RKO (cell line): ENCODE data around the gene LINGO4.

Source experiments
- DNase-seq: peaks from one replicate; pipeline ENCODE4 v3.0.0-alpha.2; 2016; ENCODE audit warnings: low spot score

Gene LINGO4

DNA sequence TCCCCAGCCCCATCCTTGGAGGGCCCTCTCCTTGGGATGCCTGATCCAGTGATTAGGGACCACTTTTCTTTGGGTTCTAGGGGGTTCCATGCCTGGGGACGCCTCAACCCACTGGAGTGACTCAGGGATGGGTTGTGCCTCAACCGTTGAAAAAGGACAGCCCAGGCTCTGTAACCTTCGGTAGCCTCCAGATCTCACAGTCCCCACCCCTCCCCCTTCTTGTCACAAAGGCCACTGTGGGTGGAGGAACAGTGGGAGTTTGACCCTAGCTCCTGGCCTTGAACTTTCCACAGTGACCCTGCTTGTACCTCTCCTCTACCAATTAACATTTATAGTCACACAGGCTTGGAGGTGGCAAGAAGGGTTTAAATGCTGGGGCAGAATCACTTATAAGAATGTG, 29.0 kb upstream of the LINGO4 start:
- DNase-seq: no peak

DNA sequence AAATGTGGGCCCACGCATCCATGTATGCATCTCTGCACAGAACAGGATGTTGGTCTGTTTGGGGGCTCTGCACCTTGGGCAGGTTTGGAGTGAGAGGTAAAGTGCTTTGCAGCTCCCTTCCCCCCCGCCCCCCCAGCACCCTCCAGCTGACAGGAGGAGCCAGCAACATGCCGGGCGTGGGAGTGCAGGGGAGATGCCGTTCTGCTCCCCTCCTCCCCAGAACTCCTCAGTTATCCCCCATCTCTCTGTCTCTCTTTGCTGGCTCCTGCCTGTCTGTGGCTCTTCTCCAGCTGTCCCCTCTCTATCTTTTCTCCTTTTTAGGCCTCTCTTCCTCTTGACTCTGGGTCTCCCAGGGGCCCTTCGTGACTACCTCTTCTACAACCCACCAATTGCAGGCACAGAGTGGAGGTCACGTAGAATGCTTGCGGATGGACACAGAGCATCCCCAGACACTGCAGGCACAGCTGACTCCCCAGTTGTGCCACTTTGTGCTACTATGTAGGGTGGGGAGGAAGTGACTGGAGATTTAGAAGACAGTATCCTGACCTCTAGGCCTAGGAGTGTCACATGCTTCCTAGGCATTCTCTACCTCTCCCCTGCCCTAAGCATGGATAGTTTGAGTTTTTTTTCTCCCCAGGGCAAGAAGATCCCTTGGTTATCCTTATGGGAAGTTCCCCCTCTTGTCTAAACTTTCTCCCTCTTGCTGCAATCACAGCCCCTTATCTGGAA, 28.1 kb upstream of the LINGO4 start:
- DNase-seq: no peak

DNA sequence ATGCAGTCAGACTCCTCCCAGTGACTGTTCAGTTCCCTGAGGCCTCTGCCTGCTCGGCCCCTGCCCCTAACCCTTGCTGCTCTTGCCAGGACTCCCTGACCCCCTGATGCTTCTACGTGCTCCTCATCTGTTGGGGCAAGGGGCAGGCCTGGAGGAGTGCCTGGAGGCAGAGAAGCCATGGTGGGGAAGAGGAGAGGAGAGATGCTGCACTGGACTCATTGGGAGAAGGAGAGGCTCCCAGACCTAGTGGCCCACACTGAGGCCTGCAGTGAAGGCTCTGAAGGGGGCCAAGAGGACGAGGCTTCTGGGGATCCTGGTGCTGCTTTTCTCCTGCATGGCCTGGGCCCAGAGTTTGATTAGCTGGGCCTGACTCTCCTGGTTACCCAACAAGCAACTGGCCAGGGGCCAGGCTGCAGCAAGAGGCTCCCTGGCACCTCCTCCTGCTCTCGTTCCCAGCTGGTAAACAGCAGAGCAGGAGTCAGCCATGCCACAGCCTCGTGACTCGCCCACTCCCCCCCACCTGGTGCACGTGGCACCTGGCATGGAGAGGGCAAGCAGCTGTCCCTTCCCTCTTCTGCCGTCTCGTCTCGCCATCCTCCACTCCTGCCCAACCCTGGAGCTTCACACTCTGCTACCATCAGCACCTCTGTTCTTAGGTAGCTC, 27.2 kb upstream of the LINGO4 start:
- DNase-seq: peak; percentile 18

DNA sequence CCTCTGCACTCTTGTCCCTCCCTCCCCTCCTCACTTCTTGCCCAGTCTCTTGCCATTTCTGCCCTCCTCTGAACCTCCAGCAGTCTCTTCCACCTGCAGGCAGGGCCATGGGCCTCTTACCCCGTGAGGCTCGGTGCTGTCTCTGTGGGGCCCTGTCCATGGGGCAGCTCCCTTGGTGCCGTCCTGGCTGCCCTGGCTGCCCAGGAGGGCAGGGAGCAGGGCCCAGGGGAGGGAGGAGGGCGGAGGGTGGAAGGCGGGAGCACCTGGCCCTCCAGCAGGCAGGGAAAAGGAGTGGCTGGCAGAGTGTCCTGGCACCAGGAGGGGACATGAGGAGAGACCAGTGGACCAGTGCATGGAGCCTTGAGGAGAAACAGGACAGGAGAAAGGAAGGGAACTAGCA, 26.4 kb upstream of the LINGO4 start, which contains the start of gene RORC:
RORC (minus strand) TSS at position 198 of the 400 bp plus-strand sequence; CDS start at position 160, 38 bp downstream.
- no peak for DNase-seq

DNA sequence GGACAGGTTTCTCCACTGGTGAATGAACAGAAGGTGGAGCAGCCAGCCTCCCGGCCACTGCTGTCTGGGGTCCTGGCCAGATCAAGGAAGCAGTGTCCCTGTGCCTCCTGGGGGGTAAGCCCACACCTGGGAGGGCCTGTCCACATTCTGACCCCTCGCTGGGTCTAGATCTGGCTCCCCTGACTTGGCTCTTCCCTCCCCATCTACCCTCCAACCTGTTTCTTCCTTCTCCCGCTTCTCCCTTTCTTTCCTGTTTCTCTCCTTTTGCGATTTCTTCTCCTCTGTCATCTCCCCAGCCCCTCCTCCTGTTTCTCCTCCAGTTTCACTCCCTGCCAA, 26.0 kb upstream of the LINGO4 start:
- no peak for DNase-seq

DNA sequence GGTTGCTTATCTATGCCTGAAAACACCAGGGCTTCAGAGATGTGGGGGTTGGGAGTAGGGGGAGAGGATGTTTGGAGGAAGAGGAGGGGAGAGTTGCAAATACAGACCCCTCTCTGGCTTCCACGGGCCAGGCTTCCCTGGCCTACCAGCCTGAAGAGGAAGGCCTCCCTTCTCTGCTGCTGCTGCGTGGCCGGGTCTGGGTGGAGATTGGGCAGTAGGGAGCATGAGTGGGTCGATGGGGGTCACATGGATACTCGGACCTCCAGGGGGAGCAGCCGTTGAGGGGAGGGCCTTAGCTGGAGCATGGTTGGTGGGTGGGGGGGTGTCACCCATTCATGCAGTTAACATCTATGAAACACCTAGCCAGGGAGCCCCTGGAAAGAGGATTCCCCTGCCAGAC, 24.8 kb upstream of the LINGO4 start:
- DNase-seq: no peak

DNA sequence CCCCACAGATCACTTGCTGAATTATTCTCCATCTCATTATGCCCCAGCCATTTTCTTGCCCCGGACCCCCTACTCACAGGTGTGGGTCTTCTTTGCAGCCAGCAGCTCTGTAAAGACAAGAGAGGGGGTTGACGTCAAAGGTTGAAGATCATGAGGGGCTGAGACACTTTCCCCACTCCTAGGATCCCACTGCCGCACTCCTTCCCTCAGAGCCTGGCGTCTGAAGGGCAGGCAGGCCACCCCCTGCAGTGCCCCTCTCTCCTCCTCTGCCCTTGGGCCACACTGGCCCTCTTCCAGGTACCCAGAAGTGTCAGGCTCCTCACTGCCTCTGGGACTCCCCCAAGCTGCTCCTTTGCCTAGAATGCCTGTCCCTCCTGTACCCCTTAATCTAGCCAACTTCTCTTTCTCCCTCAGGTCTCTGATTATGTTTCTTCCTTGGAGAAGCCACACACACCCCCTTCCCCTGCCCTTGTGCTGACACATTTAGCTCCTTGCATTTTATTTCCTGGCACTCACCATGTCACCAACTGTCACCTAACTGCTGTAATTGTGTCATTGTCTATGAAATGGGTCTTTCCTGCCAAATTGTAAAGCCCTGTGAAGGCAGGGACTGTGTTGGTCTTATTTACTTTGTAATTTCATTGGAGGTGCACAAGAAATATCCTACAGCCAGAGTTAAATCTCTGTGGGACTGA, 24.3 kb upstream of the LINGO4 start:
- no peak for DNase-seq

DNA sequence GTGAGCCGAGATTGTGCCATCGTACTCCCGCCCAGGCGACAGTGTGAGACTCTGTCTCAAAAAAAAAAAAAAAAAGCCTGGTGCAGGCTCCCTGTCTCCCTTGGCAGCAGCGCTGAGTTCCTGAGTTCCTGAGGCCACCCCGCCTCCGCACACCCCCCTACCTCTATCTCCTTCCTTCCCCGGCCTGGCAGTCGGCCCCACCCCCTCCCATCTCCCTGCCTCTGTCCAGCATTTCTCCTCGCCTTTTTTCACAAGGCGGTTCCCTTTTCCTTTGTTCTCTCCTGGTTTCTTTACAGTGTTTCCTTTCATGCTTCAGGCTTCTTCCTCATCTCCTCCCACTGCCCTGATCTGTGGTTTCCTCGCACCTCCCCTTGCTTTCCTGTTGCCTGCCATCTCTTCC, 23.7 kb upstream of the LINGO4 start:
- no peak for DNase-seq

DNA sequence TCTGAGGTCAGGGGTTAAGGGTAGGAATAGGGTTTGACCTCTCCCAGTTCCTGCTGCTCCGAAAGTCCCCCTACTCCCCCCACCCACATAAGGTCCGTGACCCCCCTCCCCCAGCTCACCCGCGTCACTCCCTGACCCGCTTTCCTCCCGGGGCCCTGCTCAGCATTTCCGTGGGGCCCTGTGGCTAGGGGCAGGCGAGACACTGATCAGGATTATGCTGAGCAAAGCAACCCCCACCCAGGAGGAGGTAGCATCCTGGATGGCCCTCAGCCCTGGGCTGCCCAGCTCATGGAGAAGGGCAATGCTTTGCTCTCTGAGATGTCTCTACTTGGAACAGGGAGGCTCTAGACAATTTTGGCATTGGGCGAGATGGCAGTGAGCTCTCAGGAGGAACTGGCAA, 22.6 kb upstream of the LINGO4 start:
- no peak for DNase-seq

DNA sequence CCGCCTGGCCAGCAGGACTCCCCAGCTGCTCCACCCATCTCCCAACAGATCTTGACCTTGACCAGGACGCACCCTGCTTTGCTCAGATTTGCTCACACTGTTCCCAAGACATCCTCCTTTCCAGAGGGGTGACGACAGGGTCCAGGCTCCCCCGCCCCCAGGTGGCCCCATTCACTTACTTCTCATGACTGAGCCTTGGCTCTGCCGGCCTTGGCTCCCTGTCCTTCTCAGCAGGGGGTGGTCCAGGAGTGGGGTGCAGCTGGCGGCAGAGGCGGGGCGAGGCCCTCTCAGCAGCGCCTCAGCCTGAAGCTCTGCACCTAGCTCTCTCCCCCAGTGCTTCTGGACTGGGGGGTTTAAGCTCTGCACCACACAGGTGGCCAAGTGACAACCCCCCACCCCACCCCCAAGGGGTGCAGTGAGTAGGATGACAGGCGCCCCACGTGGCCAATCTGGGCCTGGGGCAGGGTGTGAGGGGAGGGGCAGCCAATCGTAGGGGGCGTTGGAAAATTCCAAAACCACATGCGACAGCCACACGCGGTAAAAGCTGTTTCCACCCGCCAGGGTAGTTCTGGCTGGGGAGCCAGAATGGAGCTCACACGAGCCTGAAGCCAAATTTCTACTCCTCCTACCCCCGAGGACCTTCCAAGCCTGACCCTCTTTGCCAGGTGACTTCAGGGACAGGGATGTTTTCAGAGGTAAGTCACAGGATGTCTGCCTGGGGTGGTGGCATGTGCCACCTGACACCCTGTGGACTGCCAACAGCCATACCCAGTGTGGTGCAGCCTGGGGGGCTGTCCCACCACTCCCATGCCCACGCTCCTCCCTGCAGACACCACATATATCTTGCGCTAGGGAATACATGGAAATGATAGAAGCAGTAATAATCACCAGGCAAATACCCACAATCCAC, 20.8 kb upstream of the LINGO4 start:
- no peak for DNase-seq

DNA sequence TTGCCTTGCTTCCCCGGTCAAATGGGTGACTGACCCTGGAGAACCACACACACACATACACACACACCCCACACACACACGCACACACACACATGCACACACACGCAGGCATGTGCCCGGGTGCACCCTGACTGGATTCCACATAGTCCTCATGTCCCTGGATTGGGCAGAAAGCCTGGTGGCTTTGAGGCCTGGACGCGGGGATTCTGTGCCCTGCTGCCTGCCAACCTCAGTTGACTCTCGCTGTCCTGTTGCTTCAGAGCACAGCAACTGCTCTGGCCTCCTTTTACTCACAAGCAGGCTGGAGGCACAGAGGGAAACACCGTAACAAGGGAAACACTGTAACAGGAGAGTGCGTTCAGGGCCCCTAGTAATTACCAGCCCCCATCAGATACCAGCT, 20.0 kb upstream of the LINGO4 start:
- DNase-seq: no peak

DNA sequence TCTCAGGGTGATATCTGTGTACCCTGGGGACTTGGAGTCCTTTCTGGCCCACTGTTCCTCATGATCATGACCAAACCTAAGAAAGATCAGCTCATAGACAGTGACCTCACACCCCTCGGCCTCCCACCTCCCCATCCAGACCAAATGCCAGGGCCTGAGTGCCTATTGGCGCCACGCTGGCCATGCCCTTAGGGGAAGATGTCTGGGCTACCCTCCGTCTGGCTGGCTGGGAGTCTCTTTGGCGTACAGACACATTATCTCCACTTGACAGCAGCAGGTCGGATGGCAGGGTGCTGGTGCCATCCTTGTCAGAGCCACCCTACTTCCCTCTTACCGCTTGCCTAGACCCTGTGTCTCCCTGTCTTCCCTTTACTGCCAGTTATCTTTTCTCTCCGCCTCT, 18.0 kb upstream of the LINGO4 start:
- no peak for DNase-seq

DNA sequence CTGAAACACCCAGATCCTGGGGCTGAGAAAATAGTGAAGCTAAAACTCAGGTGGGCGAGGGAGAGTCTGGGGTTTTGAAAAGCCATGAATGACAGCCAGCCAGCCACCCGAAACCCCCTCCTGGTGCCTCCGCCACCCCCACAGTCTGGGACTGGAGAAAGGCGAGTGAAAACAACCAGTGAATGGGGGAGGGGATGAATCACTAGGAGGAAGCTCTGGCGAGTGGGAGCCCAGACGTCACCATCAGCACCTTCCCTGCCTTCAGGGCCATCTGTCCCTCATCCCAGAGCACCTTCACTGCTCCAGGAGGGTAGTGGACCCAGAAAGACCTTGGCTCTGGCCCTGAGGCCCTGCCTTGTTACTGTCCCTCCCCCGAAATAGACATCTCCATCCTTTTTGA, 17.2 kb upstream of the LINGO4 start:
- DNase-seq: no peak

DNA sequence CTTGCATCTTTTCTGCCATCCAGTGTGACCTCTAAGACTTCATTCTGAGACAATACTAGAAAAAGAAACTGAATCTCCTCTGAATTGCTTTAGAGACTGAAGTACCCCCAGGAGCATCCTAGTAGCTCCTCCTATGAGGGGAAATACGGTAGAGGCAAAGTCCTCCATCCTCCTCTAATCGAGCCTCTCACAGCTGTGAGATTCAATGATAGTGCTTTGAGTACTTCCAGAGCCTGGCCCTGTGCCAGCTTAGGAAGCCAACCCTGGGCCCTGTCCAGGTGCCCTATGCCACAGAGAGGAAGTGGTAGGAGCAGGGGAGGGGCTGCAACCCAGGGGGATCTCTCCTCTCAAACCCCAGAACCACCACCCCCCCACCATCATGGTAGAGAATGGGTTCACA, 15.7 kb upstream of the LINGO4 start:
- no peak for DNase-seq

DNA sequence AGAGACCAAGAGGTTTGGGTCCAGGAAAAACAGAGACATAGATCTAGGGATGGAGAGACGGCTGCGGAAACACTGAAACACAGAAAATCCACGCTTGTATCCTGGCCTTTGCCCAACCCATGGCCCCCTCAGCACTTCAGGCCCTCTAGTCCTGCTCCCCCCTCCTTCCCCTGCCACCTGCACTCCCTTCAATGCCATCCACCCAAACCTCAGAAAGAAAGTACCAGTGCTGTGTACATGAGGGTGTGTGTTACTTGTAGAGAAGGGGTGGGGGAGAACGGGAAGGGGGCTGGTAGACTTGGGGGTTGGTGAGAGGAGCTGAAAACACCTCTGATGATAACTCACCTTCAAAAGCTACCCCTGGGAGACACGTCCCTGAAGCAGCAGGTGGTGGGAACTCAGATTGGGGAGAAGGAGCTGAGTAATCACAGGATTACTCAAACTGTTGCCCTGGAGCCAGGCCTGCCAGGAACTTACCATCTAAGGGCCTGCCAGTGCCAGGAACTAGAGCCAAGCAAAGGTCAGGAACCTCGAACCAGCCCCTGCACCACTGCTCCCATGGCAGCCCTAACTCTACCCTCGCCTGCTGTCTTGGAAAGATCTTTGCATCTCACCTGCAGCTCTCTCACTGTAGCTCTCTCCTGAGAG, 14.9 kb upstream of the LINGO4 start:
- no peak for DNase-seq

DNA sequence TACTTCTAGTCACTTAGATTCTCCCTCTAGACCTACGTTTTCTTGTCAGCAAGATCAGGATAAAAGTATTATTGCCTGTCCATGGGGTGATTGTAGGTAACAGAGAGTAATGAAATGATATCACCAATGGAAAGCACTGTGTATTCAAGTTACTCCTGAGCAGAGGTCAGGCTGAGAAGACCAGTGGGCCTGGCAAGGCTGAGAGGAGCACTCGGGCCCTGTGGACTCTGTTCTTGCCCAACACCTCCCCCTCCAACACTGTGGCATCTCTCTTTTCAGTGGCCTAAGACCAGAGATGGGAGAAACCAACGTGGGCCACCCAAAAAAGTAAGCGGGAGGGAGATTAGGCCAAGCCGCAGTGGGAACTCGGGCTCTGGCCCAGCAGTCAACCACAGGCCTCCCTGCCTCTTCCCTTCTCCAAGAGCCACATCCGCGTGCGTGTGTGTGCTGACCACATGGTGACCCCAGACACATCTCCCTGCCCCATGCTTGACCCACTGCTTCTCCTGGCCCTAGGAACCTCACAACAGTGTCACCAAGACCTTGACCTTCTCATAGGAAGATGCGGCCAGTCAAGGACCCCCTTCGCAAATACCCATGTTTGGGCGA, 14.1 kb upstream of the LINGO4 start:
- no peak for DNase-seq

DNA sequence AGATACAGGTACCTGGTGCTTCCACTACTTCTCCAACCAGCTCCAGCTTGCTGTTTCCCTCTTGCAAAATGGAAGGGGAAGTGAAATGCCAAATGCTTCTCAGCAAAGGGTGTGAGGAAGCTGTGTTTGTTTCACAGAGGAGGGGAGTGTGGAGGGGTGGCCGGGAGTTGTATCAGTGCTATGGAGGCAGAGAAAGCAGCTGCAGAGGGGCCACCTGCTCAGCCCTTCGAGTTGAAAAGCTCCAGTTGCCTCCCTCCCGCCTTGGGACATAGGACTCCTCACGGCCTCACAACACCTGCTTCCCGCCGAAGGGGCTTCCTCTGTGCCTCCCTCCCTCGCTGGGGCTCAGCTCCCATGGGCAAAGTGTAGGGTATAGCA, 12.1 kb upstream of the LINGO4 start:
- DNase-seq: no peak

DNA sequence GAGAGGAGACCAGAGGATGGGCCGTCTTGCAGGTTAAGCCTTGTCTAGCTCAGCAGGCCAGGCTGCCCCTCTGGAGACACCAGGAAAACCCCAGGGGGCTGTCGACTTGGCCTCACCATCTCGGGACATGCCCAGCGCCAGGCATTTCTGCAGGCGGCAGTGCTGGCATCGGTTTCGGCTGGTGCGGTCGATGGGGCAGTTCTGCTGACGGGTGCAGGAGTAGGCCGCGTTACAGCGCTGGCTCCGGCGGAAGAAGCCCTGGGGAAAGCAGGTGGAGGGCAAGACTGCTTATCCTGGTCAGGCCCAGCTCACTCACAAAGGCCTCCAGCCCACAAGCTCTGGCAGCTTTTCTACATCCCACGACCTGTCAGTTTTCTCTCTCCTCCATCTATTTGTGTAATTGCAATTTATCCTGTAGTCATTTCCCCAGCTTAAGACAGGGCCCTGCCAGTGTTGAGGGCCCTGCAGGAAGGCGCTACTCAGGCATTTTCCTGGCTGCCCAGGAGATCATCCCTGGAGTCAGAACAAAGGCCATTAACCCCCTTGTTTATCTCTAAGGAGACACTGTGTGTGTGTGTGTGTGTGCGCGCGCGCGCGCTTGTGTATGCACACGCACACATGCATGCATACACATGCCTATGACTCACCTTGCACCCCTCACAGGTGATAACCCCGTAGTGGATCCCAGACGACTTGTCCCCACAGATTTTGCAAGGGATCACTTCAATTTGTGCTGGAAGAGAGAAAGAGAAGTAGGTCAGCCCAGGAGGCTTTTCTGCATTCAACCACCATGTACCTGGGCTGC, 11.5 kb upstream of the LINGO4 start:
- DNase-seq: no peak

DNA sequence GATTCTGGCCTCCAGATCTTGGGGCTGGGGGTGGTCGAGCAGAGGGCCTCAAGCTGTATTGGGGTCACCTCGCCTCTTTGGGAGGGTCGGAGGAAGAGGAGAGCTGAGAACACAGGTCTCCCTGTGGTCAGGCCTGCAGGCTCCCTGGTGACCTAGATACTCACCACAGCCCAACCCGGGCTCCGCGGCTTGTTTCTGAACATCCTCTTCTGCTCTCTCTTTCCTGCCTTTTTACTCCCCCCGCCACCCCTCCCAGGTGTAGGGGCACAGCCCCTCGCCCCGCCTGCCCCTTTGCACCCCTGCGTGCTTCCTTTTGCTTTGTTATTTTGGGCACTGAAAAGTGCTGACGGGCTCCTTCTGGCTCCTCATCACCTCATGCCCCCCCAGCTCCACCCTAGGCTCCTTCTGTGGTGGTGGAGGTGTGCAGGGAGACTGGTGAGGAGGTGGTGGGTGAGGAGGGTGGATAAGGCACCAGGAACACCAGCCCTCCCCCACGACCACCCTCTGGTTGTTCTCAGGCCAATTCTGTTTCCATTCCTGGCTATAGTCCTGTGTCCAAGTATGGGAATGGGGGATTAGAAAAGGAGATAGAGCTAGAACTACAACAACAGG, 10.6 kb upstream of the LINGO4 start:
- no peak for DNase-seq

DNA sequence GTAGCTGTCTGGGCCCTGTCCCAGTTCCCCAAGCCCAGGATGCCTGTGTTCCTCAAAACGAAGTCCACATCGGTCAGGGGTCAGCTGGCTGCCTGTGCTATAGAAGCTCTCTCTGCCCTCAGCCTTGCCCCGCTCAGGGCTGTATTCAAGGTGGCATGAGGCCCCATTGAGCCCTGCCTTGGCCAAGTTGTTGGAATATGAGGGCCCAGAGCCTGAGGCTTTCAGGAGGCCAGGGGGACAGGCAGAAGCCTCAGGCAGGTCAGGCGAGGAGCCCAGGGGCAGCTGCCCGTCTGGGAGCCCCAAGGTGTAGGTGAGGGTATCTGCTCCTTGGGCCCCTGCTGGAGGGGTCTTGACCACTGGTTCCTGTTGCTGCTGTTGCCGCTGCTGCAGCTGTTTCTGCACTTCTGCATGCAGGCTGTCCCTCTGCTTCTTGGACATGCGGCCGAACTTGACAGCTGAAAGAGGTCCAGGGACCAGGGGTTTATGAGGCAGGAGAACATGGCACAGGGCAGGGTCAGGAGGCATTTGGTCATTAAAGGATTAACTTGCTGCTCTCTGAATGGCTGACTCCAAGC, 9.8 kb upstream of the LINGO4 start:
- DNase-seq: no peak
